ENCODE data around the gene CLDN8.

CLDN8 gene

GRCh38 chr21:30216041-30216723 lies at the start of gene CLDN8:
Gene CLDN8, minus strand, starts transcription at chr21:30216097. Its CDS starts 172 bp downstream, at chr21:30215925.
- no peak for DNase-seq (ENCODE audit: low read depth)

GRCh38 chr21:30257773-30258172 lies 41.9 kb upstream of the CLDN8 start:
- DNase-seq (ENCODE audit: low read depth), result no peak

GRCh38 chr21:30256100-30256499 lies 40.2 kb upstream of the CLDN8 start:
- DNase-seq (ENCODE audit: low read depth), result no peak

GRCh38 chr21:30255679-30256078 lies 39.8 kb upstream of the CLDN8 start:
- DNase-seq (ENCODE audit: low read depth), result no peak

DNA sequence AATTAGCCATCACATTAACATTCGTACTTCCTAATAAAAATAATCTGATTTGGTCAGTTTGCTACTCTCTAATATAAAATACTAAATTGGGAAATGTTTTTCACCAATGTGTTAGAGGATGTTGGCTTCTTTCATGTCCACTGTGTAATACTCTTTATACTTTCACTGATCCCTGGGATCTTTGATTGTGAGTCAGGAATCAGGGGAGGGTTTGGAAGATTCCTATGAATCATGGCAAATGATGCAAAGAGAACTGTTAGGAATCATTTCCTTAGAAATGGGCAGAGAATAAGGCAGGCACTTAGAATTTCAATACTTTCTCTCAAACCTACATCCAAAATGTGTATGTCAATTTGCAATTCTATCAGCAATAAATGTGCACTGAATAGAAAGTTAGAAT lies 35.9 kb upstream of the CLDN8 start:
- no peak for DNase-seq (ENCODE audit: low read depth)

DNA sequence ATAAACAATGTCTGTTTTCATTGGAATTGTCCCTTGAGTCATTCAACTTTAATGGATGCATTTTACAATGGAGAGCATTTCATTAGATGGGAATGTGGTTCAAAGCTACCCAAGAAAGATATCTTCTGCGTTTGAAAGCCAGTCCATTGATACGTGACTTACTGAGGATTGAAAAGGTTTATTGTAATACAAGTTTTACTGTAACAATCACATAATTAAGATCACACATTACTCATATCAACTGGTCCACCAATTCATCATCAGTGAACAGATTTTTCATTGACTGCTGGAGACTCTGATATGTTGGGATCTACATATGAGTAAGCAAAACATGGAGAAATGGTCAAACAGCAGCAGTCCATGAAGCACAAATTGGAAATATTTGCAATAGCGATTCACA lies 34.0 kb upstream of the CLDN8 start:
- no peak for DNase-seq (ENCODE audit: low read depth)

- no peak for DNase-seq (ENCODE audit: low read depth)
Observed at GRCh38 chr21:30248844-30249243, 32.9 kb upstream of the CLDN8 start.

- no peak for DNase-seq (ENCODE audit: low read depth)
Observed at GRCh38 chr21:30245061-30245460, 29.2 kb upstream of the CLDN8 start.

- no peak for DNase-seq (ENCODE audit: low read depth)
Observed at GRCh38 chr21:30243691-30244090, 27.8 kb upstream of the CLDN8 start.

DNA sequence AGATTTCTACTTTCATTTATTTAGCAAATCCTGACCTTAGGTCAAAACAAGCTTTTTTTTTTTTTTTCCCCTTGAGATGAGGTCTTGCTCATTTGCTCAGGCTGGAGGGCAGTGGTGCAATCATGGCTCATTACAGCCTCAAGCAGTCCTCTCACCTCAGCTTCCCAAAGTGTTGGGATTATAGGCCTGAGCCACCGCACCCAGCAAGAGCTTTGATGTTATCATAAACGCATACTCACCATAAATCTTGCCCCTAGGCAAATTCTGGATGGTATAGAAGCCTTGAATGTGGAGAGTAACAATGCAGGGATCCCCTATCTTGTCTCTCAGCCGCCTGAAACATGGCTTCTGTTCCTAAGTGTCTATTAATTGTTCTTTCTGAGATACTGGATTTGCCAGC lies 24.8 kb upstream of the CLDN8 start:
- no peak for DNase-seq (ENCODE audit: low read depth)

DNA sequence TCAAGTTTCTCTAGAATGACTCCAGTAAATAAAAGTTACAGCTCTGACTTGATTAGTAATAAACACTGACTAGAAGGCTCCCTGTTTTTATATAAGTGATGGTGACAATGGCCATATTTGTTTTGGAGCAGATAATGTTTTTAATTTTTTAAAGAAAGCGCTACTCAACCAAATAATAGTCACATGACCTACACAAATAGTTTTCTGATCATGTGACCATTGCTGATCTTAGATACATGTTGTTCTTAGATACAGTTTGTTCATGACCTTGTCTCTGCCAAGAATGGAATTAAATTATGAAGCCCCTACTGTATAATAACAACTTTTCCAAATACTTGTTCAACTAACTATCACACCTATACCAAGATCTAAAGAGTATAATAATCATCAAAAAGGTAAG lies 22.3 kb upstream of the CLDN8 start:
- DNase-seq (ENCODE audit: low read depth), result no peak

DNA sequence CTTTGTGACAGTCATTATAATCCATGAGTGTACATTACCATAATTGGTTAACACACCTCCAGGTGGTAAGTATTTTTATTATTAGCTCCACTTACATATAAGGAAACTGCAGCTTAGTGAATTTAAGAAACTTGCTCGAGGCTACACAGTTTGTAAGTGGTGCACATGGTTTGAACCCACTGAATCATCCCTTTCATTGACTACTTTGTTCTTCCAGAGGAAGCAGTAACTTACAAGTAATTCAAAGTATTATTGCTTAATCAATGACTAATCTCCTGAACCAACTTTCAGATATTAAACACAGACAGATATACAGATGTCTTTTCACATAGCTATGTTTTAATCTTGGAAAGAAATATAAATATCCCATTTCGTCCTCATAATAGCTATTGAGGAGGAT lies 18.7 kb upstream of the CLDN8 start:
- no peak for DNase-seq (ENCODE audit: low read depth)

GRCh38 chr21:30234050-30234449 lies 18.2 kb upstream of the CLDN8 start:
- DNase-seq (ENCODE audit: low read depth), result no peak

GRCh38 chr21:30233228-30234020 lies 17.5 kb upstream of the CLDN8 start:
- DNase-seq (ENCODE audit: low read depth), result no peak

- DNase-seq (ENCODE audit: low read depth), result no peak
Observed at GRCh38 chr21:30232011-30232410, 16.1 kb upstream of the CLDN8 start.

- peak; percentile 8 for DNase-seq (ENCODE audit: low read depth)
Observed at GRCh38 chr21:30227633-30228404, 11.9 kb upstream of the CLDN8 start.

DNA sequence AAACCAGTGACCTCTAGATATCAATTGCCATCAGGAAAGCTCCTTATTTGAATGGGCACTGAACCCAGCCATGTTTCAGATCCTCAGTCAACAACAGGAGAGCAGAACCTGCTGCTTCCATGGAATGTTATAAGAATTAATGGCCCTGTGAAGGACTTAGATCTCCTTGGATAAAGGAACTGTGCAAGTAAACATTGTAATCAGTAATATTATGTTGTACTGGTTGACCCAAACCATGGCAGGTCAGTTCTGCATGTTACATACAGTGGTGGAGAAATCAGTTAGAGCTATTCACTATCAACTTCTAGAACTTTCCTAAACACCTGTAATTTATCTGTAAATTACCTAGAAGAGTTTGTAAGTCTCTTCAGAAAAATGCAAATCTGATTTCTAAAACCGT lies 11.2 kb upstream of the CLDN8 start:
- no peak for DNase-seq (ENCODE audit: low read depth)

- DNase-seq (ENCODE audit: low read depth), result no peak
Observed at GRCh38 chr21:30223596-30223995, 7.7 kb upstream of the CLDN8 start.

DNA sequence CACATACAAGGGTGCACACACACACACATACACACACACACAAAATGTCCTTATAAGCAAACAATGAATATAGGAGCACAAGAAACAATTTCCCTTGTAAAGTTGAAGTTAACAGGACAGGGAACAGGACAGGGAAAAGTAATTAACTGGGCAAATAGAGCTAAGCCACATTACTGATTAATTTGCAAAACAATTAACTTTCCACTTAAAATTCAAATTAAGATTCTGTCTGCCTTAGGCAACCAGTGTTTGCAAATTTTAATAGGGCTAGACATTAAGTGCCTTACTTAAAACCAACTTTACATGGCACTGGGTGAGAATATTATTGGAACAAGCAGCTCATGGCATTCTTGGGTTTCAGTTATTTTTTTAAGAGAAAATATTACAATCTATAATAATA lies 6.8 kb upstream of the CLDN8 start:
- no peak for DNase-seq (ENCODE audit: low read depth)

- DNase-seq (ENCODE audit: low read depth), result no peak
Observed at GRCh38 chr21:30211071-30211470, 4.8 kb downstream of the CLDN8 start.

DNA sequence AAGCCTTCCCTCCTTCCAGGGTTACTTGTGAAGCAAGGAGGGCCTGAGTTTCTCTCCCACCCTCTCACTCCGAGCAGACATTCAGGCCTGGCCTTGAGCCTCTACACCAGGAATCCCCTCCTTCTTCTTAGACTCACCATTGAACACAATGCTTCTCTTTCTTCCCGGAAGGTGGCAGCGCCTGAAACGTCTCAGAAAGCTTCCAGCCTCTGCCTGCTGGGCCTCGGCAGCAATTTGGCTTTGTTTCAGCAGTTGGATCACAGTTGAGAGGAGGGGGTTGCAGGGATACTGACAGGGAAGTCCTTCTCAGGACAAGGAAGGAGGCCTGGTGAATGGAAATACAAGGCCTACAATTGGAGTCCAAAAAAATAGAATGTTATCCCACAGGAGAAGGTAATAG lies 6.3 kb downstream of the CLDN8 start:
- DNase-seq (ENCODE audit: low read depth), result no peak

DNA sequence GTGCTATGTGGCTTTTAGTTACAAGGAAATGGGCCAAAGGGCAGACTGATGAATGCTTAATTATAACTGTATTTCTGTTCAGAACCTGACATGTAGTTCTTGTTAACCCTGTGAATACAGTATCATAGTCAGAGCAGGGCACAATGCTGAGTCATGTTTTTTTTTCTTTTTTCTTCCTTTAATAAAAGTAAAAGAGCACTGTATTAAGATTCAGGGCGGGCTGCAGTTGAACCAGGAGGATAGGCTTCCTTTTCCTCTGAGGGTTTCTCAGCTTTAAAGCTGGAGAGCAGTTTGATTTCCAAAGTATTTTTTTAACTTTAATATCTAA lies 8.7 kb downstream of the CLDN8 start:
- DNase-seq (ENCODE audit: low read depth), result no peak

Measured in HS-27A (cell line).